Measurements from ENCODE around the gene UBXN7. TPM values are rescaled to one million over a fixed set of nuclear protein-coding genes. Genes with fewer than 3 reads are reported as not detected.

Gene UBXN7
- total and polyA plus RNA-seq, 12 donors = 3.5 to 82.0 (median 24.2) TPM

GRCh38 chr3:196418601-196419000 lies 13.6 kb downstream of the UBXN7 start:
- WGBS, 4 donors = 91 to 95% (median 93%) methylated on average over 6 of the region's 6 CpGs
- Histone ChIP-seq H3K9me3 (replicated peaks in 1 of 3) (no peaks in the 10 kb centered on the region), H3K27me3 (no peaks in the 10 kb centered on the region), H3K36me3 (replicated peaks in 1 of 2) (no peaks in the 10 kb centered on the region), H3K4me3 (no peak overlapping the region), H3K4me1 (replicated peaks in 1 of 2) (peaks cover 5 to 23% of the 10 kb centered on the region in 2 donors), H3K27ac (no peak overlapping the region)
- TF ChIP-seq CTCF (IDR thresholded peaks at IDR 0.05) = no peak
- TF ChIP-seq POLR2A (IDR thresholded peaks at IDR 0.05) = no peak
- intact Hi-C loops (cut with DNase I) = no loop called here
- DNase-seq = no peak

DNA sequence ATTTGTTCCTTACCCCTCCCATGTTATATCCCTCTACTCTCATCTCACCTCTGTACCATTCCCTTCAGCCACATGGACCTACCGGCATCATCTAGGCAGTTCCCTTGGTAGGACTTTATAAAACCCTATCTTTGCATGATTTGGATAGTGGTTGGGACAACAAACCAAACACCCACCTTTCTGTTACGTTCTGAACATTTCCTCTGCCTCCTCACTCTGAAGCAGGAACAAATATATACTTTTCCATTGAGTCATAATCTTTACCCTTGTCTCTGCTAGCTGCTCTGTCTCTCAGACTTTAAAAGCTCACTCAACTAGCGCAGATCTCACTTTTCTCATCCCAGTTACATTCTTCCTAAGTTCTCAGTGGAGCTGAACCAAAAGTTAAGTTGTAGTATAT lies 17.8 kb downstream of the UBXN7 start:
- Histone ChIP-seq H3K9me3 (replicated peaks in 1 of 3) (no peaks in the 10 kb centered on the region), H3K4me3 (no peak overlapping the region), H3K27ac (no peak overlapping the region), H3K36me3 (replicated peaks in 1 of 2) (no peaks in the 10 kb centered on the region), H3K4me1 (replicated peaks in 1 of 2) (peaks cover 0 to 8% of the 10 kb centered on the region in 2 donors), H3K27me3 (no peaks in the 10 kb centered on the region)
- 84 to 90% (median 88%) methylated on average over 3 of the region's 3 CpGs for WGBS, 4 donors
- TF ChIP-seq POLR2A (IDR thresholded peaks at IDR 0.05) (no peak), CTCF (IDR thresholded peaks at IDR 0.05) (no peak)
- intact Hi-C loops (cut with DNase I) = no loop called here
- no peak for DNase-seq

- H3K27me3 ChIP-seq = no peaks in the 10 kb centered on the region
- peaks cover 0 to 8% of the 10 kb centered on the region in 2 donors for H3K4me1 ChIP-seq (replicated peaks in 1 of 2)
- intact Hi-C loops (cut with DNase I) = no loop called here
- H3K27ac ChIP-seq = no peak overlapping the region
- H3K4me3 ChIP-seq = no peak overlapping the region
- TF ChIP-seq CTCF (IDR thresholded peaks at IDR 0.05) (no peak), POLR2A (IDR thresholded peaks at IDR 0.05) (no peak)
- H3K36me3 ChIP-seq (replicated peaks in 1 of 2) = no peaks in the 10 kb centered on the region
- DNase-seq = no peak
- WGBS, 4 donors = 81 to 87% (median 82%) methylated on average over 5 of the region's 5 CpGs
- peaks cover 0 to 4% (median 0%) of the 10 kb centered on the region in 3 donors for H3K9me3 ChIP-seq (replicated peaks in 1 of 3)
These were observed 19.5 kb downstream of the UBXN7 start for GRCh38 chr3:196412704-196413103.

GRCh38 chr3:196409409-196409808 lies 22.8 kb downstream of the UBXN7 start:
- no peak for TF ChIP-seq CTCF (IDR thresholded peaks at IDR 0.05)
- TF ChIP-seq POLR2A (IDR thresholded peaks at IDR 0.05) = no peak
- Histone ChIP-seq H3K27ac (no peak overlapping the region), H3K27me3 (no peaks in the 10 kb centered on the region), H3K4me3 (no peak overlapping the region), H3K9me3 (replicated peaks in 1 of 3) (peaks cover 0 to 4% (median 0%) of the 10 kb centered on the region in 3 donors), H3K36me3 (replicated peaks in 1 of 2) (peaks cover 0 to 6% of the 10 kb centered on the region in 2 donors), H3K4me1 (replicated peaks in 1 of 2) (no peaks in the 10 kb centered on the region)
- 86 to 100% (median 100%) methylated on average over 1 of the region's 1 CpG for WGBS, 4 donors
- intact Hi-C loops (cut with DNase I) = no loop called here
- DNase-seq = no peak

Measured in adrenal gland (tissue), 12 donors.